Thymus (tissue), 11 donors: ENCODE data around the gene ART4. TPM values are rescaled to one million over a fixed set of nuclear protein-coding genes. Genes with fewer than 3 reads are reported as not detected.
A peak's percentile ranks its signal among the peaks of the same experiment; 100 is the strongest.

Experiments
- DNase-seq, 9 donors: peaks; one replicate each; pipeline ENCODE4 v3.0.0-alpha.2; 2013; ENCODE audit warnings: low spot score in 9 of 9, low read depth in 6 of 9, missing footprints in 1 of 9
- H3K27ac ChIP-seq, 2 donors: one replicate each; pipeline ENCODE4 v1.5.1; 2013; ENCODE audit warnings: control low read depth in 1 of 2, low read depth in 1 of 2, low read length in 1 of 2, mild to moderate bottlenecking in 1 of 2, moderate library complexity in 1 of 2
- H3K27me3 ChIP-seq, 2 donors: one replicate each; pipeline ENCODE4 v1.5.1; 2013; ENCODE audit warnings: low read length in 1 of 2; ENCODE audit not compliant: control insufficient read depth in 2 of 2, insufficient read depth in 1 of 2
- H3K36me3 ChIP-seq, 2 donors: one replicate each; pipeline ENCODE4 v1.5.1; 2013; ENCODE audit warnings: low read length in 1 of 2, mild to moderate bottlenecking in 1 of 2, moderate library complexity in 1 of 2; ENCODE audit not compliant: control insufficient read depth in 2 of 2, insufficient read depth in 2 of 2
- H3K4me1 ChIP-seq, 2 donors: one replicate each; pipeline ENCODE4 v1.5.1; 2013; ENCODE audit warnings: low read length in 2 of 2; ENCODE audit not compliant: control insufficient read depth in 2 of 2, insufficient read depth in 2 of 2
- H3K4me3 ChIP-seq, 2 donors: one replicate each; pipeline ENCODE4 v1.5.1; 2013; ENCODE audit warnings: low read length in 2 of 2, control low read depth in 1 of 2, mild to moderate bottlenecking in 1 of 2
- H3K9me3 ChIP-seq, 2 donors: one replicate each; pipeline ENCODE4 v1.5.1; 2013; ENCODE audit warnings: low read length in 1 of 2, mild to moderate bottlenecking in 1 of 2; ENCODE audit not compliant: control insufficient read depth in 2 of 2, insufficient read depth in 1 of 2
- WGBS: extraction: QIAGEN DNeasy Blood & Tissue Kit; methylation state at CpG from one replicate; pipeline ENCODE4 v1.1.7; 2013; 5-methylcytosine and 5-hydroxymethylcytosine counted together
- polyA plus RNA-seq: library from polyadenylated mRNA; stranded (reverse); fragments of 200-250 nt; gene quantifications from one replicate; pipeline ENCODE4 v1.2.3, GENCODE V29; 2013
- total RNA-seq: library from RNA; stranded (reverse); fragments of 120-200 nt; gene quantifications from one replicate; pipeline ENCODE4 v1.2.4, GENCODE V29; 2013
- donor health status: healthy.

ART4 gene
- total and polyA plus RNA-seq, 2 donors: 0.16 to 0.38 TPM

GRCh38 chr12:14803830-14804160 lies 39.5 kb downstream of the ART4 start:
- under 1% methylated on average over 12 of the region's 12 CpGs for WGBS
- H3K4me3 ChIP-seq: peak overlapping the region; percentile 69 to 90
- no peaks in the 10 kb centered on the region for H3K9me3 ChIP-seq
- no peak for DNase-seq
- H3K27ac ChIP-seq: peak overlapping the region; percentile 64 to 83
- H3K4me1 ChIP-seq: peaks cover 5 to 6% of the 10 kb centered on the region in 2 donors
- H3K27me3 ChIP-seq: no peaks in the 10 kb centered on the region
- H3K36me3 ChIP-seq: peaks cover 4 to 6% of the 10 kb centered on the region in 2 donors

GRCh38 chr12:14803011-14803829 lies 40.1 kb downstream of the ART4 start, which contains the start of the genes C12orf60 and WBP11:
Gene C12orf60 (plus strand): TSS chr12:14803670. CDS start chr12:14822936, 19,266 bp downstream.
Gene WBP11 (minus strand): TSS chr12:14803478. CDS start chr12:14801383, 2,095 bp downstream.
- Histone ChIP-seq H3K4me1 (peaks cover 5 to 6% of the 10 kb centered on the region in 2 donors), H3K9me3 (no peaks in the 10 kb centered on the region)
- under 1% methylated on average over 50 of the region's 50 CpGs for WGBS

GRCh38 chr12:14802721-14803010 lies 40.7 kb downstream of the ART4 start:
- DNase-seq: peak in 5 of 9 donors; percentile 9 to 56 (median 33)
- no peaks in the 10 kb centered on the region for H3K9me3 ChIP-seq
- H3K27me3 ChIP-seq: no peaks in the 10 kb centered on the region
- peak overlapping the region; percentile 69 to 90 for H3K4me3 ChIP-seq
- peak overlapping the region; percentile 83 to 94 for H3K27ac ChIP-seq
- peaks cover 5 to 6% of the 10 kb centered on the region in 2 donors for H3K4me1 ChIP-seq
- H3K36me3 ChIP-seq: peaks cover 4 to 14% of the 10 kb centered on the region in 2 donors
- WGBS: under 1% methylated on average over 7 of the region's 7 CpGs

More at GRCh38 chr12:14803011-14803829, 40.1 kb downstream of the ART4 start, which contains the start of the genes C12orf60 and WBP11:
- DNase-seq: peak; percentile 84 to 98 (median 94)
- Histone ChIP-seq H3K4me3 (peak within 1 kb of the TSS; percentile 69 to 90), H3K27me3 (no peaks in the 10 kb centered on the region), H3K36me3 (peaks cover 4 to 11% of the 10 kb centered on the region in 2 donors), H3K27ac (peak within 1 kb of the TSS; percentile 83 to 94)

- Histone ChIP-seq H3K4me1 (peaks cover 5 to 6% of the 10 kb centered on the region in 2 donors), H3K27ac (no peak overlapping the region), H3K4me3 (peak overlapping the region; percentile 69 to 90), H3K36me3 (peaks cover 6 to 19% of the 10 kb centered on the region in 2 donors), H3K27me3 (no peaks in the 10 kb centered on the region), H3K9me3 (no peaks in the 10 kb centered on the region)
- DNase-seq: peak in 2 of 9 donors; percentile 5 to 11
- WGBS: 90% methylated on average over 4 of the region's 4 CpGs
Measured at GRCh38 chr12:14802247-14802646, 41.1 kb downstream of the ART4 start.

GRCh38 chr12:14795028-14795448 lies 48.3 kb downstream of the ART4 start:
- Histone ChIP-seq H3K4me1 (no peaks in the 10 kb centered on the region), H3K27ac (no peak overlapping the region), H3K36me3 (peaks cover 26 to 71% of the 10 kb centered on the region in 2 donors), H3K9me3 (no peaks in the 10 kb centered on the region), H3K4me3 (no peak overlapping the region), H3K27me3 (no peaks in the 10 kb centered on the region)
- DNase-seq: no peak
- WGBS: 93% methylated on average over 4 of the region's 4 CpGs

GRCh38 chr12:14785568-14785967 lies 57.8 kb downstream of the ART4 start:
- no peak for DNase-seq
- no peak overlapping the region for H3K27ac ChIP-seq
- peaks cover 27 to 46% of the 10 kb centered on the region in 2 donors for H3K36me3 ChIP-seq
- H3K4me3 ChIP-seq: no peak overlapping the region
- WGBS: 99% methylated on average over 3 of the region's 3 CpGs
- no peaks in the 10 kb centered on the region for H3K4me1 ChIP-seq
- H3K27me3 ChIP-seq: no peaks in the 10 kb centered on the region
- H3K9me3 ChIP-seq: no peaks in the 10 kb centered on the region

GRCh38 chr12:14784471-14784870 lies 58.9 kb downstream of the ART4 start:
- 98% methylated on average over 2 of the region's 2 CpGs for WGBS
- Histone ChIP-seq H3K9me3 (no peaks in the 10 kb centered on the region), H3K4me1 (no peaks in the 10 kb centered on the region), H3K27ac (no peak overlapping the region), H3K27me3 (no peaks in the 10 kb centered on the region), H3K36me3 (peaks cover 22 to 35% of the 10 kb centered on the region in 2 donors), H3K4me3 (no peak overlapping the region)
- DNase-seq: no peak

- Histone ChIP-seq H3K4me1 (no peaks in the 10 kb centered on the region), H3K9me3 (no peaks in the 10 kb centered on the region), H3K27ac (no peak overlapping the region), H3K27me3 (no peaks in the 10 kb centered on the region), H3K4me3 (no peak overlapping the region), H3K36me3 (peaks cover 12 to 20% of the 10 kb centered on the region in 2 donors)
- DNase-seq: no peak
Measured at GRCh38 chr12:14782756-14783155, 60.6 kb downstream of the ART4 start.

- no peaks in the 10 kb centered on the region for H3K27me3 ChIP-seq
- 96% methylated on average over 2 of the region's 2 CpGs for WGBS
- peaks cover 4 to 12% of the 10 kb centered on the region in 2 donors for H3K36me3 ChIP-seq
- no peak overlapping the region for H3K4me3 ChIP-seq
- no peaks in the 10 kb centered on the region for H3K9me3 ChIP-seq
- DNase-seq: no peak
- no peak overlapping the region for H3K27ac ChIP-seq
- no peaks in the 10 kb centered on the region for H3K4me1 ChIP-seq
Measured at GRCh38 chr12:14781563-14781962, 61.8 kb downstream of the ART4 start.
